ENCODE results near the gene ZNF426.

GRCh38 chr19:9528757-9529336 is 9.6 kb downstream of the ZNF426 start:
- no peak for TF ChIP-seq POLR2A (IDR thresholded peaks at IDR 0.05)
- TF ChIP-seq, protein P1, sequence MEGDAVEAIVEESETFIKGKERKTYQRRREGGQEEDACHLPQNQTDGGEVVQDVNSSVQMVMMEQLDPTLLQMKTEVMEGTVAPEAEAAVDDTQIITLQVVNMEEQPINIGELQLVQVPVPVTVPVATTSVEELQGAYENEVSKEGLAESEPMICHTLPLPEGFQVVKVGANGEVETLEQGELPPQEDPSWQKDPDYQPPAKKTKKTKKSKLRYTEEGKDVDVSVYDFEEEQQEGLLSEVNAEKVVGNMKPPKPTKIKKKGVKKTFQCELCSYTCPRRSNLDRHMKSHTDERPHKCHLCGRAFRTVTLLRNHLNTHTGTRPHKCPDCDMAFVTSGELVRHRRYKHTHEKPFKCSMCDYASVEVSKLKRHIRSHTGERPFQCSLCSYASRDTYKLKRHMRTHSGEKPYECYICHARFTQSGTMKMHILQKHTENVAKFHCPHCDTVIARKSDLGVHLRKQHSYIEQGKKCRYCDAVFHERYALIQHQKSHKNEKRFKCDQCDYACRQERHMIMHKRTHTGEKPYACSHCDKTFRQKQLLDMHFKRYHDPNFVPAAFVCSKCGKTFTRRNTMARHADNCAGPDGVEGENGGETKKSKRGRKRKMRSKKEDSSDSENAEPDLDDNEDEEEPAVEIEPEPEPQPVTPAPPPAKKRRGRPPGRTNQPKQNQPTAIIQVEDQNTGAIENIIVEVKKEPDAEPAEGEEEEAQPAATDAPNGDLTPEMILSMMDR (IDR thresholded peaks at IDR 0.05): no peak
